Endothelial cell of umbilical vein (primary cell): ENCODE data around the gene PHC1.

Experiments
- CTCF ChIP-seq, 2 donors: IDR thresholded peaks; 1 replicate in 1 of 2; 2 replicates in 1 of 2; pipeline ENCODE4 v1.5.1; 2011; ENCODE audit warnings: low read length in 2 of 2, mild to moderate bottlenecking in 2 of 2, moderate library complexity in 2 of 2, control low read depth in 1 of 2, inconsistent platforms in 1 of 2, low read depth in 1 of 2; ENCODE audit not compliant: insufficient read depth in 1 of 2; ENCODE audit errors: extremely low read depth in 1 of 2
- EZH2 ChIP-seq: IDR thresholded peaks from 2 replicates; pipeline ENCODE4 v1.6.1; 2012; ENCODE audit warnings: borderline replicate concordance, low read depth, mild to moderate bottlenecking, moderate library complexity, low read length, inconsistent platforms; ENCODE audit not compliant: severe bottlenecking
- POLR2AphosphoS5 ChIP-seq: IDR thresholded peaks from 2 replicates; pipeline ENCODE4 v1.6.1; 2012; ENCODE audit warnings: low read depth, mild to moderate bottlenecking, control low read depth, low read length, moderate library complexity; ENCODE audit not compliant: insufficient read depth

GRCh38 chr12:8916154-8916553 is 1.8 kb downstream of the PHC1 start:
- TF ChIP-seq EZH2, result no peak
- no peak for TF ChIP-seq CTCF (IDR thresholded peaks at IDR 0.05; ENCODE audit: extremely low read depth in 1 of 2, insufficient read depth in 1 of 2, low read depth in 1 of 2, low read length in 2 of 2)
- TF ChIP-seq POLR2AphosphoS5, result no peak
